HG03025 (cell line): ENCODE data around the gene RDH8.

Experiments used
- ATAC-seq: cut with Tn5 transposase; IDR thresholded peaks from one replicate; pipeline ENCODE4 v1.9.1; 2021; ENCODE audit warnings: mild to moderate bottlenecking, moderate library complexity; ENCODE audit not compliant: unreplicated experiment, low FRiP score

Gene RDH8

DNA sequence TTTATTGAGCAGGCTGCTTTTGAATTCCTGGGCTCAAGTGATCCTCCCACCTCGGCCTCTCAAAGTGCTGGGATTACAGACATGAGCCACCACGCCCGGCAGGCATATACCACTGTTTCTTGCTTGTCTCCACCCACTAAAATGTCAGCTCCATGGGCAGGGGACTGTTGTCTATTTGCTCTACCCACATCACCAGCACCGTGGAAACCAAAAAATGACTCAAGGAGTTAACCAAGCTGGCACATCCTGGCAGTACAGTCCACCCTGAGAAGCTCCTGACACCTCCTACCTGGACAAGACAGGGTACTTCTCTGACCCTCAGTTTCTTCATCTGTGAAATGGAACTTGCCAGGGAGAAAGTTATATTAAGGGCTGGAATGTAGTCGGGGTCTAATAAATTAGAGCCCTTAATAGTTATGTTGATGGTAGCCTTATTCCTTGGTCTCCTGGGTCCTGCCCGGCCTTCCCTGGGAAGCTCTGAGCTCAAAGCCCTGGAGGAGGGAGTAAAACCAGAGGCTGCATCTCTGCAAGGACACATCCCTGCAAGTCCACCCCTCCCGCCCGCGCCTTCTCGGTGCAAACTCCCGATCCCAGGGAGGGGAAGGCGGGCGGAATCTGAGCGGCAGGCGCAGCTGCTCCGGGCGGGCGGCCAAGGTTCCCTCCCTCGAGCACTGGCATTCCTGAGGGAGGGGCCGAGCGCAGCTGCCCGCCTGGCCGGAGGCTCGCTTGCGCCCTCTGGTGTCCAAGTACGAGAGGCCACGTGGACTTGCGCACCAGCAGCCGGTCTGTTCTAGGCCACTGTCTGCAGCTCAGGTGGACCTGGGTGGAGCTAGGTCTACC lies 14.1 kb downstream of the RDH8 start:
- no peak for ATAC-seq

DNA sequence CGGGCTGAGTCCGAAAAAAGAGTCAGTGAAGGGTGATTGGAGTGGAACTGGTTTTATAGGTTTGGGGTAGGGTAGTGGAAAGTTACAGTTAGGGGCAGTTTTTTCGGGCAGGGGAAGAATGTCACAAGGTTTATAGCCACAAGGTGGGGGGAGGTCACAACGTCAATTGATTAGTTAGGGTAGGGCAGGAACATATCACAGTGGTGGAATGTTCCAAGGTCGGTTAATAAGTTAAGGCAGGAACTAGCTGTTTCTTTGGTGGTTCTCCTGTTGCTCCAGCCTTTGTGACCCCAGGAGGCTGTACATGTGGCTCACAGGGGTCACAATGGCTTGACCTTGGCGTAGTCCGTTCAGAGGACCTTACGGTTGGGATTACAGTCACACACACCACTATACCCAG lies 20.3 kb downstream of the RDH8 start:
- ATAC-seq: no peak

DNA sequence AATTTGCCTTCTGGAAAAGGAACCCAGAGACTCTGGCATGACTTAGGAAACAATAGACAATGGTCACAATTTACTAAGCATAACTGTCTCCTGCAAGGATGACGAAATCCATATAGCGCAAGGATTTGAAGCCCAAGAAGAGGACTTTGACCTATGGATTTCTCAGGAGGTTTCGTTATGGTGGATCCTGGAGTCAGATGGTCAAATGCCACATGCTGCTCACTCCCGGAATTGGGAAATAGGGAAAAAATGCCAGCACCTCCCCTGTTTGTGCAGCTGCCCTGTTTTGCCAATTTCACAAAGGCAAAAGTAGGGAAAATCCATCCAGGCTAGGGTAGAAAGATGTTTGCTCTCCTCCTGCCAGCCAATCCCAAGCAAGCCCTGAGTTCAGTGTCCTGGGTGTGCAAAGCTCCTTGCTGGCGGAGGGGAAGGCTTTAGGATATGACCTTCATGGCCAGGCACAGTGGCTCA lies 23.4 kb downstream of the RDH8 start:
- no peak for ATAC-seq

DNA sequence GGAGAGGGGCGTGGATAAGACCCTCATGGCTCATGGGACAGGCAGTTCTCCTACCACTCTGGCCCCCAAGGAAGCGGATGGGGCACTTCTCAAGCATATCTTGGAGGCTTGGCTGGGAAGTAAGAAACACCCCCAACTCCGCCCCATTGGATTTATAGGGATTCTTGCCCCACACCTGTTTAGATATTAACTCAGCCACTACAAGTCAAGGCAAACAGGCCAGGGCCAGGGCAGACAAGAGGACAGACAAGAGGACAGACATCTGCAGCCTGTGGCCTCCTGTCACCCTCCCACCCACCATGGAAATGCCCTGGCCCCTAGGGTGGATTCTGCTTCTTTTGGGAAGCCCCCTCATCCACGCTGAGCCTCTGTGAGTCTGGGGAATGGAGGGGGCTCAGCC lies 24.1 kb downstream of the RDH8 start:
- ATAC-seq: no peak

DNA sequence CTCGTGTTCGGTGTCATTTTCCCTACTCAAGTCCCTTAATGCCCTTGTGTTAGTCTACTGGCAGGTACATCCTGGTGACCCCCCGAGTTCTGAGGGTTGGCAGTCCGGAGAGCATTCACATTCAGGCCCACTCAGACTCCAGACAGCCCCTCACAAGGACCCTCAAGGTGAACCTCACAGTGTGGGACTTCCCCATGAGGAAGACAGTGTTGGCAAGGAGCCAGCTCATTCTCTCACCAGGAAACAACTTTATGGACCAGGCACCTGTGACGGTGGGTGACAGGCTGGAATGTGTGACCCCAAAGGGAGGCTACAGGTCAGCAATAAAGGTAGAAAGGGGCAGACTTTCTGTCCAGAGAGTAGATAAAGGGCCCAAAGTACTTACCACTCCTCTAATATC lies 24.5 kb downstream of the RDH8 start:
- ATAC-seq: no peak

DNA sequence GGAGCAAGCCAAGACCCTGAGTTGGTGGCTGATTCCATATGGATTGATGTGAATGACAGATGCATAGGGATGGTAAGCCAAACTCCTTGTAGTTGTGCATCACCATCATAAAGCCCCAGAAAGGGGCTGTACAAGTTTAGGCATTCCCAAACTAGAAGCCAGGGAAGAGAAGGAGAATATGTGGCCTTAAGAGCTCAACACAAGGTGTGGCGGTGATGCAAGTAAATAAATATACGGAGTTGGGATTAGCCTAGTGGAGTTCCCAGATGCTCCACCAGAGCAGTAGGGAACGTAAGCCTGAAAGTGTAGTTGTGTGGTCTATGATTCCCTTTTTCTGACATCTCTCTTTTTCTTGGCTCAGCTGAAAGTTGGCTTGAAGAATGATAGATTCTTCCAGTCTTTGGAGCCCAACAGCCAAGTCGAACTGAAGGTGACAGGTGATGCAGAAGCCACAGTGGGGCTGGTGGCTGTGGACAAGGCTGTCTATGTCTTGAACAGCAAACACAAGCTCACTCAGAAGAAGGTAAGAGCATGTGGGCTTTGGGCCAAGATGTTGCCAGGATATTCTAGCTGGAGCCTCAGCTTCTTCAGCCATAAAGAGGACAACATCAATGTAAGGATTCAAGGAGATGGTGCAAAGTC lies 30.1 kb downstream of the RDH8 start:
- no peak for ATAC-seq

DNA sequence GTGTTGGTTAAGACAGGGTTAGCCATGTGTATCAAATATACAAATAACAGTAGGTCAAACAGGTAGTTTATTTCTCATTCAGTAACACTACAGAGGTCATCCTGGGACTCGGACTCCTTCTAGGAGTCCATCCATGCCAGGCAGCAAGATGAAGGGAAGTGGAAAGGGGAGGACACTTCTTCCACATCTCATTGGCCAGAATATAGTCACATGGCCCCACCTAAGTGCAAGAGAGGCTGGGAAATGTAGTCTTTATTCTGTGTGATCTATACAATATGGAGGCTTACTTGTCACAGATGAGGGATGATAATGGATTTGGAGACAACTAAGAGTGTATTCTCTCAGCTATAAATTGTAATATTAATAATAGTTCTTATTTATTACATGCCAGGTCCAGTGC lies 31.1 kb downstream of the RDH8 start:
- no peak for ATAC-seq

DNA sequence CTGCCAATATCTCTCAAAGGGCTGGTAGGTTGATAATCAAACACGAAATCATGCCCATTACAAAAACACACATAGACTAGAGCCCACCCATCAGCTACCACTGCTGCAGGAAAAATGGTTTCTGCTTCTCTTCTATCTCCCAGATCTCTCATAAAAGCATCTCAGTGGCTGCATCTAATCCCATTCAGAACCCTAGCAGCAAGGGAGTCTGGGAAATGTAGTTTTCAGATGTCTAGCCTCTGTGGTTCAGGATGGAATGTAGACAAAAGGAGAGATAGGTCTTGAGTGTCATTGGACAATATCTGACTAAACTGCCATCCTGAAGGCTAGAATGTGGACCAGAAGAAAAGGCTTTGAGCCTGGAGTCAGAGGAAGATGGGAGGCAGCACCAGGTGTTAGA lies 32.1 kb downstream of the RDH8 start:
- ATAC-seq: no peak

DNA sequence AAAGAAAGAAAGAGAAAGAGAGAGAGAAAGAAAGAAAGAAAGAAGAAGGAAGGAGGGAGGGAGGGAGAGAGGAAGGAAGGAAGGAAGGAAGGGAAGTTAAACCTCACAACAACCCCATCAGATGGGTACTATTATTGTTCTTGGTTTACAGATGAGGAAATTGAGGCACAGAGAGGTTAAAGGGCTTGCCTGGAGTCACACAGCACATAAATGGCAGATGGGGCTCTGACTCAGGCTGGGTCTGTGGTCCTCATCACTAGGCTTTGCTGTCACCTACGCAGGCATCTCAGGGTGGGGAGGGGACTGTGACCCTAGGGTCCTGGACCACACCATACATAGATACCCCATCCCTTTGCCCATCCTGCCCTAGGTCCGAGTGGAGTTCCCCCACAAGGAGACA lies 36.3 kb downstream of the RDH8 start:
- no peak for ATAC-seq

DNA sequence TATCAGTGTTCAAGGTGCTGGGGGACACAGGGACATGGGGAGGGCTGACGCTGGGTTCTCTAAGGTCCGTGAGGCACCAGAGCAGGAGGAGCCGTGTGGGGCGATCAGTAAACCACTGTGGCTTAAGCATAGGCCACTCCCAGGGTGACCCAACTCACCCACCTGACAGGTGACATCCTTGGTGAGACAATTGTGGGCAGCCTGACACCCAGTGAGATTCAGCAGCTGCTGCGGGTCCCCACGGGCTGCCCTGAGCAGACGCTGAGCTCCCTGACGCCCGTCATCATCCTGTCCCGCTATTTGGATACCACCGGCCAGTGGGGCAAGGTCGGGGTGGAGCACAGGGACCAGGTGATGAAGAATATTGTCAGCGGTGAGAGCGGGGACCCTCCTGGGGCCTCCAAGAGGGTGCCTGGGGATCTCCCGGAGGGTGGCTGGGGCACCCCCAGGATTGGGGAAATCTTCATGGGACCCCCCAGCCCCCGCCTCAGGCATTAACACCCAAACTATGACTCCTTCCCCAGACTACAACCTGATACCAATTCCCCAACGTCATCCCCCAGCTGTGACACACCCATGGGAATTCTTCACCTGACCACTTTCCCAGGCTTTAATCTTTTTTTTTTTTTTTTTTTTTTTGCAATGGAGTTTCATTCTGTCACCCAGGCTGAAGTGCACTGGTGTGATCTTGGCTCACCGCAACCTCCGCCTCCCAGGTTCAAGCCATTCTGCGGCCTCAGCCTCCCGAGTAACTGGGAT lies 39.5 kb downstream of the RDH8 start:
- no peak for ATAC-seq

DNA sequence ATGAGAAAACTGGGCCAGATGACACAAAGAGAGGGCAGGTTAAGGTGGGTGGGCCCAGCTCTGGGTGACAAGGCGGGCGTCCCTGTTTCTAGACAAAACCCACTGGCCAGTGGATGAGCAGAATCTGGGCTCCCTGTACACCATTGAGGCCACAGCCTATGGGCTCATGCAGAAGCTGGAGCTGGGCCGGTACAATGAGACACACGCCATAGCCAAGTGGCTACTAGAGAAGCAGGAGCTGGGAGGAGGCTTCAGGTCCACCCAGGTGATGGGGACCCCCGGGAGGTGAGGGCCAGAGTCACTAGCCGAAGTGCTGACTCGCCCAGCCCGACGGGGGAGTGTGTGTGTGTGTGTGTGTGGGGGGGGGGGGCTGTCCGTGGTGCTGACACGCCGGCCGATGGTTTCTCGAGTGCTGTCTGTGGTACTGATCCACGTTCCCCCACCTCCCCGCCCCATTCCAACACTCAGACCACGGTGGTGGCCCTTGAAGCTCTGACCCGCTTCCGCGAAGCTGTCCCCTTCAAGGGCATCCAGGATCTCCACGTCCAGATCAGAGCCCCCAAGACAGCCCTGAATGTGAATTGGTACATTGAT lies 48.5 kb downstream of the RDH8 start:
- ATAC-seq: no peak

DNA sequence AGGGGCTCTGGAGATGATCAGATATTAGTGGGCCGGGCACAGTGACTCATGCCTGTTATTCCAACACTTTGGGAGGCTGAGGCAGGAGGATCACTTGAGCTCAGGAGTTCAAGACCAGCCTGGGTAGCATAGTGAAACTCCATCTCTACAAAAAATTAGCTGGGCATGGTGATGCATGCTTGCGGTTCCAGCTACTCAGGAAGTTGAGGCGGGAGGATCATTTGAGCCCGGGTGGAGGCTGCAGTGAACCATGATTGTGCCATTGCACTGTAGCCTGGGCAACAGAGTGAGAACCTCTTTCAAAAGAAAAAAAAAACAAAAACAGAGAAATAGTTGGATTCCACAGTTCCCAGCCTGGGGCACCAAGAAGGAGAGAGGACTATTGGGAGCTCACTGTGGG lies 54.9 kb downstream of the RDH8 start:
- ATAC-seq: no peak

DNA sequence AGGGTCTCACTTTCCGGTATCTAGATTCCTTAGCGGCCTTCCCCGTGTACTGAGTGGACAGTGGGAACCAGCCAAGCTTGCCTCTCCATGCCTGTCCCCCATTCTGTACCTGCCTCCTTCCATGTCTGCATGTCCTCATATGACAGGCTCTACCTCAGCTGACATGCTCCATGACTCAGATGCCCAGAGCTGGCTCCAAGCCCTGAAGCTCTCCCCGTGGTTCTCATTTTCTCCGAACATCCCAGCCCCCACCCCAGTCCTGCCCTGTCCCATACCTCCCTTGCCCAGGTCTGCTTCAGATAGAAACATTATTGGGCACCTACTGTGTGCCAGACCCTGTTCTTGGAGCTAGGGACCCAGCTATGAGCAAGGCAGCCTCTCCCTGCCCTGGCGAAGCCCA lies 55.8 kb downstream of the RDH8 start:
- ATAC-seq: no peak

DNA sequence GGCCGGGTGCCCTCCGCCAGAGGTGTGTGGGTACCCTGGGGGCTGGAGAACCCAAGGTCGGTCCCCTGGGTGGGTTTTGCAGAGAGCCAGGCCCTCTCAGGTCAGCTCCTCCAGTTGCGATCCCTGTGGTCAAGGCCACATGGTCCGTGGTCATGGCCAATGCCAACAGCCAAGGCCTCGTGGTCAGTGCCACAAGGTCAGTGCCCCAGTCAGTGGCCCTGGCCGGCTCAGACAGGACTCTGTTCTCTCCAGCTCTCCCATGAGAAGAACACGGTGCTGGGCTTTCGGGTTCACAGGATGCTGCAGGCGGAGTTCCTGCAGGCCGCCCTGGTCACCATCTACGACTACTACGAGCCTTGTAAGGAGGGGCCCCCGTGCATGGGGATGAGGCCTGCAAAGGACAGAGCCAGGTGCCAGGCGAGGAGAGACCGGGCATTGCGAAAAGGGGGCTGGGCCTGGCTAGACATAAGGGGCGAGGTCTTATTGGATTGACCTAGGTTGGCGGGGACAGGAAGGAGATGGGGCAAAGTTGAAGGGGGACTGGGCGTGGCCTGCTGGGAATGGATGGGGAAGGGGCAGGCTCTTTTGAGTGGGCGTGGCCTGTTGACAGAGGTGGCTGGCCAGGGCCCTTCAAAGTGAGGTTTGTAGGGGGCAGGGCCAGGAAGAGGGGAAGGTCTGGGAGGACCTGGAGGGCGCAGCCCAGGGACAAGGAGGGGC lies 57.6 kb downstream of the RDH8 start:
- no peak for ATAC-seq
